WTC11 (cell line): ENCODE measurements around the gene SELPLG.

ENCODE experiments used
- ATF2 ChIP-seq: sonication (generic); formaldehyde crosslinking; IDR thresholded peaks from 2 replicates; pipeline ENCODE4 v1.8.1; 2022; ENCODE audit warnings: low read depth, missing genetic modification reagents, borderline replicate concordance
- ATF3 ChIP-seq: sonication (generic); formaldehyde crosslinking; conservative IDR thresholded peaks from 2 replicates; pipeline ENCODE4 v1.8.1; 2022; ENCODE audit warnings: mild to moderate bottlenecking, missing genetic modification reagents
- CREB1 ChIP-seq: sonication (generic); formaldehyde crosslinking; IDR thresholded peaks from 2 replicates; pipeline ENCODE4 v1.8.0; 2023; ENCODE audit warnings: mild to moderate bottlenecking, missing genetic modification reagents
- CTCF ChIP-seq: fragments of 200-600 bp; IDR thresholded peaks from 2 replicates; pipeline ENCODE4 v1.8.0; 2022; ENCODE audit warnings: antibody characterized with exemption
- ETV6 ChIP-seq: sonication (generic); formaldehyde crosslinking; IDR thresholded peaks from 2 replicates; pipeline ENCODE4 v1.8.1; 2022; ENCODE audit warnings: mild to moderate bottlenecking, missing genetic modification reagents
- HMGXB4 ChIP-seq: sonication (generic); formaldehyde crosslinking; IDR thresholded peaks from 2 replicates; pipeline ENCODE4 v1.8.1; 2023; ENCODE audit warnings: mild to moderate bottlenecking, moderate library complexity, missing genetic modification reagents
- IRF1 ChIP-seq: sonication (generic); formaldehyde crosslinking; IDR thresholded peaks from 2 replicates; pipeline ENCODE4 v1.8.0; 2023; ENCODE audit warnings: missing genetic modification reagents
- NFYB ChIP-seq: sonication (generic); formaldehyde crosslinking; conservative IDR thresholded peaks from 2 replicates; pipeline ENCODE4 v1.8.0; 2022; ENCODE audit warnings: low read depth, missing genetic modification reagents
- NR1H2 ChIP-seq: sonication (generic); formaldehyde crosslinking; IDR thresholded peaks from 2 replicates; pipeline ENCODE4 v1.9.0; 2021; ENCODE audit warnings: mild to moderate bottlenecking, moderate library complexity, missing genetic modification reagents
- SMAD4 ChIP-seq: sonication (generic); formaldehyde crosslinking; IDR thresholded peaks from 2 replicates; pipeline ENCODE4 v1.8.0; 2022; ENCODE audit warnings: mild to moderate bottlenecking, missing genetic modification reagents
- SP1 ChIP-seq: sonication (generic); formaldehyde crosslinking; conservative IDR thresholded peaks from 2 replicates; pipeline ENCODE4 v1.8.1; 2022; ENCODE audit warnings: missing genetic modification reagents
- ZNF138 ChIP-seq: sonication (generic); formaldehyde crosslinking; conservative IDR thresholded peaks from 2 replicates; pipeline ENCODE4 v1.8.1; 2022; ENCODE audit warnings: mild to moderate bottlenecking, moderate library complexity, missing genetic modification reagents
- ZNF396 ChIP-seq: fragments of 250-450 bp; sonication (Bioruptor Pico); IDR thresholded peaks from 2 replicates; pipeline ENCODE4 v1.8.0; 2021; ENCODE audit warnings: mild to moderate bottlenecking, moderate library complexity, borderline replicate concordance
- ZNF423 ChIP-seq: fragments of 250-450 bp; sonication (Bioruptor Pico); IDR thresholded peaks from 2 replicates; pipeline ENCODE4 v2.1.2; 2022; ENCODE audit warnings: mild to moderate bottlenecking, moderate library complexity

- TF ChIP-seq CTCF (no peak), IRF1 (CRISPR knock-in tag) (no peak), CREB1 (CRISPR knock-in tag) (no peak), ZNF423 (CRISPR knock-in tag) (no peak), ZNF396 (no peak), NR1H2 (CRISPR knock-in tag) (no peak), ATF2 (CRISPR knock-in tag) (no peak), ATF3 (CRISPR knock-in tag) (no peak), SMAD4 (no peak), ZNF138 (CRISPR knock-in tag) (no peak), SP1 (CRISPR knock-in tag) (no peak), NFYB (CRISPR knock-in tag) (no peak), HMGXB4 (CRISPR knock-in tag) (no peak), ETV6 (CRISPR knock-in tag) (no peak)
These were observed 43.9 kb downstream of the SELPLG start for GRCh38 chr12:108589840-108590229.
